Left ventricle myocardium inferior (tissue), 1 donor: ENCODE data around the gene OR6C2. TPM values are rescaled to one million over a fixed set of nuclear protein-coding genes. Genes with fewer than 3 reads are reported as not detected.
"Not testable (repeated sequence)": the region's sequence is repeated elsewhere in the genome, so short reads cannot be mapped to it uniquely, and the experiment has no call there.

ENCODE experiments used
- DNase-seq: peaks from one replicate; pipeline ENCODE4 v3.0.0-alpha.2; 2020
- H3K27ac ChIP-seq: fragments of 200-600 bp; replicated peaks from 2 replicates; pipeline ENCODE4 v1.8.0; 2021
- H3K27me3 ChIP-seq: fragments of 200-600 bp; 2 replicates; pipeline ENCODE4 v1.8.0; 2021; ENCODE audit warnings: low read depth
- H3K36me3 ChIP-seq: fragments of 200-600 bp; 2 replicates; pipeline ENCODE4 v1.8.0; 2021
- H3K4me1 ChIP-seq: fragments of 200-600 bp; 2 replicates; pipeline ENCODE4 v1.8.0; 2021
- H3K4me3 ChIP-seq: fragments of 200-600 bp; 2 replicates; pipeline ENCODE4 v1.8.0; 2021; ENCODE audit warnings: mild to moderate bottlenecking, moderate library complexity
- H3K9me3 ChIP-seq: fragments of 200-600 bp; replicated peaks from 2 replicates; pipeline ENCODE4 v1.8.0; 2021
- CTCF ChIP-seq: fragments of 200-600 bp; IDR thresholded peaks from 2 replicates; pipeline ENCODE4 v1.8.0; 2021; ENCODE audit warnings: antibody characterized with exemption, mild to moderate bottlenecking, borderline replicate concordance
- intact Hi-C: fragments of 100-400 bp; cut with micrococcal nuclease; formaldehyde crosslinking; loops from one replicate; pipeline ENCODE4 v1.11.0; 2022
- long read RNA-seq: library from polyadenylated mRNA; unstranded; transcript quantifications from one replicate; pipeline ENCODE4 v2.0.0, GENCODE V29; 2021
- total RNA-seq: library from RNA; stranded (reverse); fragmentation: NEBNext Ultra II Directional; extraction: Animal tissue kit (Norgen Biotek cat#: 25700); gene quantifications from one replicate; pipeline ENCODE4 v1.2.1, GENCODE V29; 2021
- donor health status: DM: no; HTN: yes; CAD: no; lungs with severe emphysema.

Gene OR6C2
- total RNA-seq, result not detected
- long read RNA-seq, result 0 reads

- Histone ChIP-seq H3K36me3 (no peaks in the 10 kb centered on the region), H3K9me3 (peaks cover 20% of the 10 kb centered on the region), H3K27me3 (no peaks in the 10 kb centered on the region), H3K4me1 (no peaks in the 10 kb centered on the region), H3K4me3 (no peak within 1 kb of the TSS), H3K27ac (no peak within 1 kb of the TSS)
- DNase-seq, result no peak
- intact Hi-C loops, result no loop called here
- TF ChIP-seq CTCF, result no peak
Measured at GRCh38 chr12:55443776-55444175, at the start of gene OR6C2. TSS of gene OR6C2 (plus strand) at chr12:55444076. CDS start at chr12:55452214, 8,138 bp downstream.

GRCh38 chr12:55396326-55396725 lies 47.5 kb upstream of the OR6C2 start:
- TF ChIP-seq CTCF, result no peak
- Histone ChIP-seq H3K4me1 (no peaks in the 10 kb centered on the region), H3K36me3 (no peaks in the 10 kb centered on the region), H3K27me3 (peaks cover 13% of the 10 kb centered on the region), H3K9me3 (no peaks in the 10 kb centered on the region), H3K27ac (no peak overlapping the region), H3K4me3 (no peak overlapping the region)
- intact Hi-C loops, result no loop called here
- no peak for DNase-seq

GRCh38 chr12:55400229-55400628 lies 43.6 kb upstream of the OR6C2 start, which contains the start of gene OR6C65:
TSS of gene OR6C65 (plus strand) at chr12:55400529. CDS start at chr12:55400529, 0 bp downstream.
- intact Hi-C loops, result no loop called here
- no peak for TF ChIP-seq CTCF

DNA sequence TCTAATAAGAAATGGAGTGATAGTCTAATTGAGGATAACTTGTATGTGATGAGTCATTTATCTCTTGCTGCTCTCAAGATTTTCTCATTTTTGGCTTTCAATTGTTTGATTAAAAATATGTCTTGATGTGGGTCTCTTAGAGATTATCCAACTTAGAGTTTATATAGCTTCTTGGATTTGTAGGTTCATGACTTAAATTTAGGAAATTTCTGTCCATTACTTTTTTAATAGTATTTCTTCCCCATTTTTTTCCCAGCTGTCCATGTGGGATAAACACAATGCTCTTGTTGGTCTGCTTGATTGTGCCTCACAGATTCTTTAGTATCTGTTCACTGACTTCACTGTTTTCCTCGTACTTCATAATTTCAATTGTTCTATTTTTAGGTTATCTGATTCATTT lies 36.0 kb upstream of the OR6C2 start:
- no peaks in the 10 kb centered on the region for H3K27me3 ChIP-seq
- intact Hi-C loops, result no loop called here
- no peaks in the 10 kb centered on the region for H3K36me3 ChIP-seq
- no peak for DNase-seq
- H3K9me3 ChIP-seq, result peaks cover 24% of the 10 kb centered on the region
- no peaks in the 10 kb centered on the region for H3K4me1 ChIP-seq
- H3K4me3 ChIP-seq, result no peak overlapping the region
- no peak for TF ChIP-seq CTCF
- H3K27ac ChIP-seq, result no peak overlapping the region

More at GRCh38 chr12:55400229-55400628, 43.6 kb upstream of the OR6C2 start, which contains the start of gene OR6C65:
- H3K36me3 ChIP-seq, result no peaks in the 10 kb centered on the region
- H3K4me1 ChIP-seq, result no peaks in the 10 kb centered on the region
- H3K4me3 ChIP-seq, result no peak within 1 kb of the TSS
- H3K27me3 ChIP-seq, result no peaks in the 10 kb centered on the region
- H3K27ac ChIP-seq, result no peak within 1 kb of the TSS
- no peak for DNase-seq
- H3K9me3 ChIP-seq, result peaks cover 6% of the 10 kb centered on the region

DNA sequence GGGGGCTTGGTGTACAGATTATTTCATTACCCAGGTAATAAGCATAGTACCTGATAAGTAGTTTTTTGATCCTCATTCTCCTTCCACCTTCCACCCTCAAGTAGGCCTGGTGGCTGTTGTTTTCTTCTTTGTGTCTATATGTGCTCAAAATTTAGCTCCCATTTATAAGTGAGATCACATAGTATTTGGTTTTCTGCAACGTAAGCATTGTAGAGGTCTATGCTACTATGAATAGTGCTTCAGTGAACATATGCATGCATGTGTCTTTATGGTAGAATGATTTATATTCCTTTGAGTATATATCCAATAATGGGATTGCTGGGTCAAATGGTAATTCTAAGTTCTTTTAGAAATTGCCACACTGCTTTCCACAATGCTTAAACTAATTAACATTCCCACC lies 34.7 kb upstream of the OR6C2 start:
- H3K4me3 ChIP-seq, H3K4me1 ChIP-seq, DNase-seq, H3K27me3 ChIP-seq, H3K36me3 ChIP-seq, H3K27ac ChIP-seq, intact Hi-C loops: not testable (repeated sequence)
- peaks cover 18% of the 10 kb centered on the region for H3K9me3 ChIP-seq

DNA sequence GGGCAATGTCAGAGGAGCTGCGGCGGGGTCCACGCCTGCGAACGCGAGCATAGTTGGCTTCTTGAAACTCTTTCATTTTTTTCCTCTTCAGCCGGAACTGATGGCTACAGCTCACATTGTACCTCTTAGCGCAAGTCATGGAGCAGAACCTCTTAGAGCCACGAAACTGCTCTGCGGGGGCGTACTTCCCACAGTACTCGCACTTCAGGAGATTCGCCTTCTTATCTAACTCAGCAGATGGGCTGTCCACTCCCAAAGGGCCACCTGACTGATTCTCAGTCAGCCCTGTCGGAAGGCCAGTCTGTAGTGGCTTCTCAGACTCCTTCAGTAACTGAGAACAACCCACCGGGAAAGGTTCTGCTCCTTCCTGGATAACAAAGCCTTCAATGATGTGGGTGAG lies 31.7 kb upstream of the OR6C2 start:
- H3K27ac ChIP-seq, H3K27me3 ChIP-seq, H3K4me1 ChIP-seq, intact Hi-C loops, DNase-seq, H3K36me3 ChIP-seq, H3K4me3 ChIP-seq: not testable (repeated sequence)
- H3K9me3 ChIP-seq, result peaks cover 18% of the 10 kb centered on the region

DNA sequence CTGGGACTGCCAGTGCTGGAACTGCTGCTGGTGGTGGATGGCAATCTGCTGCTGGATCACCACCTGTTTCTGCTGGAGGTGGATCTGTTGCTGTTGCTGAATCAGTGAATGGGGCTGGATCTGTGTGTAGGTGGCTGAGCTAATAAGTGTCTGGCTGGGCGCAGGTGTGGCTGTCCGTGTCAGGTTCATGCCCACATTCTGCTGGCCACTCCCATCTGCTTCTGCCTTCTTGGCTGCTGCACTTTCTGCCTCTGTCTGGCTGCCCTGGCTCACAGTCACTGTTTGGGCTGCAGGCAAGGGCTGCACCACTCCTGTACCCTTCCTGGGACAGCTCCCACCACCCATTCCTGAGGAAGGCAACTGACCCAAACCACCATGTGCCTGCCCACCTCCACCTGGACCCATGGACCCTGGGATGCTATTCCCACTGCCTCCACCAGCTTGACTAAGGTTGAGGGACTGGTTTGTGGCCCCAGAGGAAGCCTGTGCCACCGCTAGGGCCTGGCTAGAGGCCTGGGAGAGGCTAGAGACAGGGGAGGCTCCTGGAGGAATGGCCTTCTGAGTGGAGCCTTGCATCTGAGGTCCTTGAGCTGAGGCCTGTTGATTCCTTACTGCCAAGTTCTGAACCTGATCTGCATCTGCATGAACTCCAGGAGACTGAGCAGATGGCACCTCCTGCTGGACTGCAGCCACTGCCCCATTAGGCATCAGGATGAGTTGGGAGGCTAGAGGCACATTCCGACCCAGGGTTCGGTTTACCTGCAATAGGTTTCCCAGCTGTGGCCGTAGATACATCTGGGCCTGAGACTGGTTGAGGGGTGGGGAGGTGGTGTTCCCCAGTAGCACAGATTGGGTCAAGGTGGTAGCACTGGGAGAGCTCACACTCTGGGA lies 30.1 kb upstream of the OR6C2 start:
- H3K27ac ChIP-seq, DNase-seq, H3K27me3 ChIP-seq, intact Hi-C loops, H3K4me1 ChIP-seq, H3K4me3 ChIP-seq, H3K36me3 ChIP-seq, H3K9me3 ChIP-seq: not testable (repeated sequence)

GRCh38 chr12:55414396-55414823 lies 29.5 kb upstream of the OR6C2 start:
- H3K36me3 ChIP-seq, intact Hi-C loops, H3K4me1 ChIP-seq, H3K27ac ChIP-seq, DNase-seq, H3K27me3 ChIP-seq, H3K9me3 ChIP-seq: not testable (repeated sequence)
- peak overlapping the region; percentile 29 for H3K4me3 ChIP-seq

GRCh38 chr12:55414889-55415288 lies 29.0 kb upstream of the OR6C2 start:
- H3K36me3 ChIP-seq, DNase-seq, H3K27me3 ChIP-seq, H3K4me1 ChIP-seq, intact Hi-C loops, H3K27ac ChIP-seq, H3K9me3 ChIP-seq: not testable (repeated sequence)
- H3K4me3 ChIP-seq, result peak overlapping the region; percentile 29
